K562 (cell line): ENCODE data around the gene CCDC136. TPM values are rescaled to one million over a fixed set of nuclear protein-coding genes. Genes with fewer than 3 reads are reported as not detected.

Experiments
- BCL6 ChIP-seq: fragments of 250-450 bp; sonication (Bioruptor Pico); IDR thresholded peaks from 2 replicates; pipeline ENCODE4 v1.4.0; 2020
- CHD4 ChIP-seq: fragments of 200-600 bp; sonication (generic); IDR thresholded peaks from 3 replicates; pipeline ENCODE4 v1.6.1; 2012; ENCODE audit warnings: low read depth, mild to moderate bottlenecking, mixed read lengths, low read length, inconsistent platforms; ENCODE audit not compliant: insufficient read depth, insufficient replicate concordance, poor library complexity, severe bottlenecking
- CXXC5 ChIP-seq: fragments of 250-450 bp; sonication (Bioruptor Pico); IDR thresholded peaks from 2 replicates; pipeline ENCODE4 v1.8.0; 2022; ENCODE audit warnings: inconsistent platforms, mild to moderate bottlenecking, moderate library complexity
- ESRRB ChIP-seq: fragments of 250-450 bp; sonication (Bioruptor Pico); IDR thresholded peaks from 2 replicates; pipeline ENCODE4 v1.5.0; 2020; ENCODE audit warnings: mild to moderate bottlenecking, moderate library complexity, borderline replicate concordance
- GTF2E2 ChIP-seq: fragments of 200-800 bp; sonication (Bioruptor generic); IDR thresholded peaks from 2 replicates; pipeline ENCODE4 v1.6.1; 2016; ENCODE audit warnings: missing genetic modification characterization, missing compliant biosample characterization
- HDAC1 ChIP-seq, 2 experiments: fragments of 450-650 bp; IDR thresholded peaks; 2 replicates each; pipeline ENCODE4 v1.6.1; 2016 to 2017; ENCODE audit warnings: inconsistent platforms in 1 of 2, mild to moderate bottlenecking in 1 of 2, moderate library complexity in 1 of 2
- HMGN3 ChIP-seq: IDR thresholded peaks from 2 replicates; pipeline ENCODE4 v1.6.1; 2011; ENCODE audit warnings: borderline replicate concordance, low read depth, mild to moderate bottlenecking, mixed read lengths, low read length; ENCODE audit not compliant: insufficient read length; ENCODE audit errors: extremely low read depth
- KLF13 ChIP-seq: fragments of 450-650 bp; IDR thresholded peaks from 2 replicates; pipeline ENCODE4 v1.6.1; 2016; ENCODE audit warnings: missing genetic modification characterization, low read depth, mild to moderate bottlenecking, missing compliant biosample characterization, moderate library complexity, borderline replicate concordance
- NELFE ChIP-seq: IDR thresholded peaks from 2 replicates; pipeline ENCODE4 v1.6.1; 2011; ENCODE audit warnings: mild to moderate bottlenecking; ENCODE audit not compliant: insufficient read depth, insufficient read length
- NFIX ChIP-seq: fragments of 250-450 bp; sonication (Bioruptor Pico); IDR thresholded peaks from 2 replicates; pipeline ENCODE4 v1.4.0; 2020; ENCODE audit warnings: low read depth, mild to moderate bottlenecking, moderate library complexity
- POLR2A ChIP-seq: fragments of 450-650 bp; conservative IDR thresholded peaks from 2 replicates; pipeline ENCODE4 v1.6.1; 2016
- RAD21 ChIP-seq, 2 experiments: fragments of 250-450 bp in 1 of 2; fragments of 450-650 bp in 1 of 2; sonication (Bioruptor Pico) in 1 of 2; formaldehyde crosslinking in 1 of 2; IDR thresholded peaks in 1 of 2; conservative IDR thresholded peaks in 1 of 2; 2 replicates each; pipeline versions ENCODE4 v1.4.0 to v1.8.0; 2020 to 2022; ENCODE audit warnings: mild to moderate bottlenecking in 2 of 2, moderate library complexity in 1 of 2
- RBM17 ChIP-seq: fragments of 200-400 bp; formaldehyde crosslinking; IDR thresholded peaks from 2 replicates; pipeline ENCODE4 v1.6.1; 2017; ENCODE audit warnings: low read depth, mild to moderate bottlenecking, low read length, borderline replicate concordance
- RERE ChIP-seq: sonication (generic); formaldehyde crosslinking; IDR thresholded peaks from 2 replicates; pipeline ENCODE4 v1.8.0; 2023; ENCODE audit warnings: missing genetic modification reagents, mild to moderate bottlenecking, borderline replicate concordance
- TBL1XR1 ChIP-seq, 2 experiments: IDR thresholded peaks; 2 replicates each; pipeline ENCODE4 v1.6.1; 2012; ENCODE audit warnings: improper control_type of control experiment in 2 of 2, low read length in 2 of 2, mild to moderate bottlenecking in 1 of 2
- TRIM28 ChIP-seq: fragments of 450-650 bp; IDR thresholded peaks from 2 replicates; pipeline ENCODE4 v1.6.1; 2017
- ZBTB2 ChIP-seq: fragments of 450-650 bp; IDR thresholded peaks from 2 replicates; pipeline ENCODE4 v1.6.1; 2016; ENCODE audit warnings: antibody characterized with exemption
- ZNF24 ChIP-seq: fragments of 450-650 bp; IDR thresholded peaks from 2 replicates; pipeline ENCODE4 v1.6.1; 2016
- ZNF274 ChIP-seq: IDR thresholded peaks from 2 replicates; pipeline ENCODE4 v1.6.1; 2011; ENCODE audit warnings: low read depth, mild to moderate bottlenecking, low read length, moderate library complexity, borderline replicate concordance
- ZNF584 ChIP-seq: fragments of 200-800 bp; sonication (Bioruptor generic); IDR thresholded peaks from 2 replicates; pipeline ENCODE4 v1.6.1; 2016; ENCODE audit warnings: low read depth, mild to moderate bottlenecking, missing genetic modification characterization, missing compliant biosample characterization
- ZNF644 ChIP-seq: fragments of 200-800 bp; sonication (Bioruptor generic); IDR thresholded peaks from 2 replicates; pipeline ENCODE4 v1.6.1; 2016; ENCODE audit warnings: low read depth, missing genetic modification characterization, missing compliant biosample characterization
- ZNF764 ChIP-seq: fragments of 250-450 bp; sonication (Bioruptor Pico); IDR thresholded peaks from 2 replicates; pipeline ENCODE4 v1.4.0; 2020; ENCODE audit warnings: low read depth, mild to moderate bottlenecking, moderate library complexity
- polyA plus RNA-seq, 8 experiments: library from polyadenylated mRNA; depleted of rRNA in 4 of 8; stranded (reverse) in 5 of 8; unstranded in 3 of 8; fragments of >200 nt; fragmentation: Nextera tagmentation in 2 of 8; fragmentation: Illumina TruSeq in 1 of 8; extraction: Ambion mirVana in 2 of 8; extraction: Trizol in 1 of 8; gene quantifications; 2 replicates each; pipeline versions ENCODE4 v1.2.1 to v1.2.3, GENCODE V29; 2011 to 2014; ENCODE audit warnings: inconsistent platforms in 1 of 8, missing spikeins in 1 of 8
- total RNA-seq, 7 experiments: library from RNA; depleted of rRNA in 6 of 7; stranded (reverse); fragments of >200 nt in 6 of 7; fragmentation: Illumina TruSeq in 2 of 7; extraction: Trizol in 2 of 7; gene quantifications; 2 replicates each; pipeline versions ENCODE4 v1.2.1 to v1.2.3, GENCODE V29; 2011 to 2021; ENCODE audit warnings: low replicate concordance in 1 of 7

Gene CCDC136
- total and polyA plus RNA-seq, 9 of the 15 experiments (the other 6 are each of a cell fraction or from before 2014, with no cell fraction given): 2.4 to 40.8 (median 26.5) TPM

- TF ChIP-seq RERE (CRISPR knock-in tag) (no peak), CXXC5 (CRISPR knock-in tag) (no peak), RAD21 (CRISPR knock-in tag; conservative IDR thresholded peaks at IDR 0.05 in 1 of 2, IDR thresholded peaks at IDR 0.05 in 1 of 2) (no peak), ZNF584 (CRISPR knock-in tag) (no peak), GTF2E2 (no peak), TRIM28 (no peak; the same call in 1 of the 2 replicates), POLR2A (no peak), HMGN3 (no peak), HDAC1 (IDR thresholded peaks at IDR 0.05) (peak in 1 of 2 experiments; percentile 45; a peak in 1 of 4 replicates), ZBTB2 (no peak), ZNF644 (tag) (no peak), CHD4 (no peak), BCL6 (CRISPR knock-in tag) (no peak), KLF13 (tag) (no peak), ZNF24 (no peak), RBM17 (no peak), ZNF274 (no peak), ZNF764 (CRISPR knock-in tag) (no peak), NFIX (CRISPR knock-in tag) (no peak), TBL1XR1 (IDR thresholded peaks at IDR 0.05; ENCODE audit: low read length in 2 of 2) (no peak), NELFE (no peak), ESRRB (CRISPR knock-in tag) (0 out of 2 replicates have a peak, but pooled peaks have one; percentile 58)
Observed at GRCh38 chr7:128861957-128862570, 70.3 kb downstream of the CCDC136 start (continued).
